Vagina (tissue), 2 donors: Measurements from ENCODE around the gene KRTAP10-10.

Experiments used
- POLR2A ChIP-seq, 2 donors: fragments of 450-650 bp; IDR thresholded peaks; one replicate each; pipeline ENCODE4 v1.6.1; 2017; ENCODE audit warnings: antibody characterized with exemption in 2 of 2, mild to moderate bottlenecking in 2 of 2, moderate library complexity in 2 of 2
- POLR2AphosphoS5 ChIP-seq, 2 donors: sonication (generic); formaldehyde crosslinking; IDR thresholded peaks; one replicate each; pipeline ENCODE4 v1.9.0; 2017; ENCODE audit warnings: antibody characterized with exemption in 2 of 2, mild to moderate bottlenecking in 2 of 2, low read depth in 1 of 2; ENCODE audit not compliant: insufficient read depth in 1 of 2
- TF ChIP-seq, protein P1 (sequence below), 3 experiments: fragments of 450-650 bp in 2 of 3; fragments of 200-600 bp in 1 of 3; sonication (generic) in 1 of 3; IDR thresholded peaks; one replicate each; pipeline ENCODE4 v1.5.1; 2017 to 2019; ENCODE audit warnings: antibody characterized with exemption in 3 of 3, mild to moderate bottlenecking in 2 of 3, moderate library complexity in 2 of 3

GRCh38 chr21:44682580-44683151, 45.5 kb downstream of the KRTAP10-10 start:
- TF ChIP-seq, protein P1, sequence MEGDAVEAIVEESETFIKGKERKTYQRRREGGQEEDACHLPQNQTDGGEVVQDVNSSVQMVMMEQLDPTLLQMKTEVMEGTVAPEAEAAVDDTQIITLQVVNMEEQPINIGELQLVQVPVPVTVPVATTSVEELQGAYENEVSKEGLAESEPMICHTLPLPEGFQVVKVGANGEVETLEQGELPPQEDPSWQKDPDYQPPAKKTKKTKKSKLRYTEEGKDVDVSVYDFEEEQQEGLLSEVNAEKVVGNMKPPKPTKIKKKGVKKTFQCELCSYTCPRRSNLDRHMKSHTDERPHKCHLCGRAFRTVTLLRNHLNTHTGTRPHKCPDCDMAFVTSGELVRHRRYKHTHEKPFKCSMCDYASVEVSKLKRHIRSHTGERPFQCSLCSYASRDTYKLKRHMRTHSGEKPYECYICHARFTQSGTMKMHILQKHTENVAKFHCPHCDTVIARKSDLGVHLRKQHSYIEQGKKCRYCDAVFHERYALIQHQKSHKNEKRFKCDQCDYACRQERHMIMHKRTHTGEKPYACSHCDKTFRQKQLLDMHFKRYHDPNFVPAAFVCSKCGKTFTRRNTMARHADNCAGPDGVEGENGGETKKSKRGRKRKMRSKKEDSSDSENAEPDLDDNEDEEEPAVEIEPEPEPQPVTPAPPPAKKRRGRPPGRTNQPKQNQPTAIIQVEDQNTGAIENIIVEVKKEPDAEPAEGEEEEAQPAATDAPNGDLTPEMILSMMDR (IDR thresholded peaks at IDR 0.05): no peak
- no peak for TF ChIP-seq POLR2A (IDR thresholded peaks at IDR 0.05)
- no peak for TF ChIP-seq POLR2AphosphoS5 (IDR thresholded peaks at IDR 0.05; ENCODE audit: insufficient read depth in 1 of 2, low read depth in 1 of 2)
